Measurements from ENCODE around the gene RRM1. TPM values are rescaled to one million over a fixed set of nuclear protein-coding genes. Genes with fewer than 3 reads are reported as not detected.
A peak's percentile ranks its signal among the peaks of the same experiment; 100 is the strongest.

RRM1 gene
- total RNA-seq, 1 donor, result 65.1 TPM

GRCh38 chr11:4178813-4179662 is 84.4 kb downstream of the RRM1 start:
- TF ChIP-seq, protein P1, sequence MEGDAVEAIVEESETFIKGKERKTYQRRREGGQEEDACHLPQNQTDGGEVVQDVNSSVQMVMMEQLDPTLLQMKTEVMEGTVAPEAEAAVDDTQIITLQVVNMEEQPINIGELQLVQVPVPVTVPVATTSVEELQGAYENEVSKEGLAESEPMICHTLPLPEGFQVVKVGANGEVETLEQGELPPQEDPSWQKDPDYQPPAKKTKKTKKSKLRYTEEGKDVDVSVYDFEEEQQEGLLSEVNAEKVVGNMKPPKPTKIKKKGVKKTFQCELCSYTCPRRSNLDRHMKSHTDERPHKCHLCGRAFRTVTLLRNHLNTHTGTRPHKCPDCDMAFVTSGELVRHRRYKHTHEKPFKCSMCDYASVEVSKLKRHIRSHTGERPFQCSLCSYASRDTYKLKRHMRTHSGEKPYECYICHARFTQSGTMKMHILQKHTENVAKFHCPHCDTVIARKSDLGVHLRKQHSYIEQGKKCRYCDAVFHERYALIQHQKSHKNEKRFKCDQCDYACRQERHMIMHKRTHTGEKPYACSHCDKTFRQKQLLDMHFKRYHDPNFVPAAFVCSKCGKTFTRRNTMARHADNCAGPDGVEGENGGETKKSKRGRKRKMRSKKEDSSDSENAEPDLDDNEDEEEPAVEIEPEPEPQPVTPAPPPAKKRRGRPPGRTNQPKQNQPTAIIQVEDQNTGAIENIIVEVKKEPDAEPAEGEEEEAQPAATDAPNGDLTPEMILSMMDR (IDR thresholded peaks at IDR 0.05; ENCODE audit: extremely low read depth, low read depth, low read length), result no peak
- DNase-seq (ENCODE audit: insufficient read length, low spot score, missing footprints), result peak; percentile 81

GRCh38 chr11:4180441-4181183 is 86.0 kb downstream of the RRM1 start:
- Histone ChIP-seq H3K4me3 (ENCODE audit: insufficient read depth, low read length) (no peak overlapping the region), H4K20me1 (ENCODE audit: insufficient read depth, low read length) (no peaks in the 10 kb centered on the region), H2AFZ (ENCODE audit: low read length) (no peak overlapping the region), H3K36me3 (ENCODE audit: insufficient read depth, low read length) (no peaks in the 10 kb centered on the region), H3K27ac (ENCODE audit: low read depth, low read length) (no peak overlapping the region), H3K79me2 (ENCODE audit: insufficient read depth, low read length) (no peaks in the 10 kb centered on the region), H3K4me1 (ENCODE audit: insufficient read depth, low read length) (no peaks in the 10 kb centered on the region), H3K27me3 (ENCODE audit: insufficient read depth, low read length) (no peaks in the 10 kb centered on the region), H3K9me3 (ENCODE audit: low read depth, low read length) (no peaks in the 10 kb centered on the region), H3K4me2 (ENCODE audit: insufficient read depth, low read length) (no peak overlapping the region)
- TF ChIP-seq, protein P1 (IDR thresholded peaks at IDR 0.05; ENCODE audit: extremely low read depth, low read depth, low read length), result no peak
- peak; percentile 65 for DNase-seq (ENCODE audit: insufficient read length, low spot score, missing footprints)

More at GRCh38 chr11:4178813-4179662, 84.4 kb downstream of the RRM1 start:
- H3K9me3 ChIP-seq (ENCODE audit: low read depth, low read length), result no peaks in the 10 kb centered on the region
- no peak overlapping the region for H3K27ac ChIP-seq (ENCODE audit: low read depth, low read length)
- no peak overlapping the region for H3K4me3 ChIP-seq (ENCODE audit: insufficient read depth, low read length)
- no peaks in the 10 kb centered on the region for H4K20me1 ChIP-seq (ENCODE audit: insufficient read depth, low read length)
- no peak overlapping the region for H2AFZ ChIP-seq (ENCODE audit: low read length)
- H3K4me2 ChIP-seq (ENCODE audit: insufficient read depth, low read length), result no peak overlapping the region
- no peaks in the 10 kb centered on the region for H3K27me3 ChIP-seq (ENCODE audit: insufficient read depth, low read length)
- H3K4me1 ChIP-seq (ENCODE audit: insufficient read depth, low read length), result no peaks in the 10 kb centered on the region
- no peaks in the 10 kb centered on the region for H3K79me2 ChIP-seq (ENCODE audit: insufficient read depth, low read length)
- no peaks in the 10 kb centered on the region for H3K36me3 ChIP-seq (ENCODE audit: insufficient read depth, low read length)

DNA sequence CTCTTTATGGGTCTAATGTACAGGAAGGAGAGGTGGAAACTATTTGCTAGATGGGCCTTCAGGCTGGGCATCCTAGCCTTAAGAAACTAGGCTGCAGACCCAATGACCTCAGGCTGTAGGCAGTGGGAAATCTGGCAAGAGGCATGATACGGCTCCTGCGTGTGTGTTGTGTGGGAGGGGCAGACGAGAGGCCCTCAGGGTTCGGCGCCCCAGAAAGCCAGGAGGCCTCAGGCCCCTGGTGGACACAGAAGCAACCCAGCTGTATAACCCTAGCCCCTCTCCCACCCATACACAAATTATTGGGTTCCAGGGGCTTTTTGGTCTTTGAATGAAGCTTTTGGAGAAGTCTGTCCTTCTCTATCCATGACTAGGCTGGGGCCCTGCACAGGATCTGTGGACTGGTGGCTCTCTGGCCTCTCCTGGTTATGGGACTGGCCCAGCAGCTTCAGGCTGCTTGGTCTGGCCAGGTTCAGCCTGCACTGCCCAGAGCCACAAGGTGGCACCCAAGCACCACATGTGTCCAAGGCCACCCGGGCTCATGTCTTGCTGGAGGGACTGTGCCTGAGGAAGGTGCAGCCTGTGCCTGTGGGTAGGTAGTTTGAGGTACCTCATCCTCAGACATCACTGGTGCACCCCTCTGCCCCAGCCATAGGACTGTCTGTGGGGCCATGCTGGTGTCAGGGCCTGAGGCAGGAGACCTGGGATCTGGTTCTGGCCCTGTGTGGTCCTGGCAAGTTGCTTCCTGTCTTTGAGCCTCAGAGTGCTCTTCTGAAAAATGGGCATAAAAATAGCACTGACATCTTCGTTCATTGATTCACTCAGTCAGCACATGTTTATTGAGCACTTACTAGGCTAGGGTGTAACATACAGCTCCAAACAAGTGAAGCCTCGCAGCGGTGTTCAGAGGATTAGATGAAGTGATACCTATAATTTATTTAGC is 87.5 kb downstream of the RRM1 start:
- DNase-seq (ENCODE audit: insufficient read length, low spot score, missing footprints), result peak; percentile 95
- H3K4me1 ChIP-seq (ENCODE audit: insufficient read depth, low read length), result no peaks in the 10 kb centered on the region
- no peaks in the 10 kb centered on the region for H3K27me3 ChIP-seq (ENCODE audit: insufficient read depth, low read length)
- H3K79me2 ChIP-seq (ENCODE audit: insufficient read depth, low read length), result no peaks in the 10 kb centered on the region
- no peaks in the 10 kb centered on the region for H3K9me3 ChIP-seq (ENCODE audit: low read depth, low read length)
- no peak overlapping the region for H3K4me3 ChIP-seq (ENCODE audit: insufficient read depth, low read length)
- no peak overlapping the region for H3K27ac ChIP-seq (ENCODE audit: low read depth, low read length)
- H3K4me2 ChIP-seq (ENCODE audit: insufficient read depth, low read length), result no peak overlapping the region
- TF ChIP-seq, protein P1 (IDR thresholded peaks at IDR 0.05; ENCODE audit: extremely low read depth, low read depth, low read length), result peak; percentile 76
- no peaks in the 10 kb centered on the region for H3K36me3 ChIP-seq (ENCODE audit: insufficient read depth, low read length)
- H4K20me1 ChIP-seq (ENCODE audit: insufficient read depth, low read length), result no peaks in the 10 kb centered on the region
- no peak overlapping the region for H2AFZ ChIP-seq (ENCODE audit: low read length)
